Measurements from ENCODE around the gene GALNT17.

GRCh38 chr7:71733107-71733870 is 601.3 kb downstream of the GALNT17 start:
- TF ChIP-seq POLR2A (IDR thresholded peaks at IDR 0.05; ENCODE audit: low read depth, low read length) (no peak), POLR2AphosphoS5 (IDR thresholded peaks at IDR 0.05; ENCODE audit: low read depth, low read length) (no peak), TAF1 (IDR thresholded peaks at IDR 0.05; ENCODE audit: low read depth, low read length) (no peak), SPI1 (IDR thresholded peaks at IDR 0.05; ENCODE audit: low read depth, low read length) (no peak), POU2F2 (IDR thresholded peaks at IDR 0.05; ENCODE audit: low read depth, low read length) (no peak)
